H9 (cell line): ENCODE measurements around the gene IFI27. TPM values are rescaled to one million over a fixed set of nuclear protein-coding genes. Genes with fewer than 3 reads are reported as not detected.
"Not testable (repeated sequence)": the region's sequence is repeated elsewhere in the genome, so short reads cannot be mapped to it uniquely, and the experiment has no call there.

Experiments used
- DNase-seq: peaks from one replicate; pipeline ENCODE4 v3.0.0-alpha.2; 2017
- H2AFZ ChIP-seq: one replicate; pipeline ENCODE4 v1.6.1; 2013; ENCODE audit warnings: mild to moderate bottlenecking, low read length, control low read depth, moderate library complexity
- H2AK5ac ChIP-seq: 2 replicates; pipeline ENCODE4 v1.6.1; 2013; ENCODE audit warnings: low read length, control low read depth, mixed read lengths; ENCODE audit not compliant: insufficient read length
- H2BK120ac ChIP-seq: one replicate; pipeline ENCODE4 v1.6.1; 2013; ENCODE audit warnings: low read depth, mild to moderate bottlenecking, low read length, control low read depth, inconsistent platforms; ENCODE audit not compliant: poor library complexity, severe bottlenecking
- H2BK12ac ChIP-seq: 2 replicates; pipeline ENCODE4 v1.6.1; 2013; ENCODE audit warnings: low read length, control low read depth, mixed read lengths, low read depth; ENCODE audit not compliant: insufficient read length
- H2BK15ac ChIP-seq: 2 replicates; pipeline ENCODE4 v1.6.1; 2013; ENCODE audit warnings: low read depth, low read length, control low read depth
- H2BK20ac ChIP-seq: one replicate; pipeline ENCODE4 v1.6.1; 2013; ENCODE audit warnings: low read depth, mild to moderate bottlenecking, low read length, control low read depth, inconsistent platforms; ENCODE audit not compliant: poor library complexity, severe bottlenecking
- H2BK5ac ChIP-seq: 2 replicates; pipeline ENCODE4 v1.6.1; 2013; ENCODE audit warnings: low read length, control low read depth, mixed read lengths; ENCODE audit not compliant: insufficient read length
- H3K14ac ChIP-seq: 2 replicates; pipeline ENCODE4 v1.6.1; 2013; ENCODE audit warnings: low read length, control low read depth; ENCODE audit not compliant: insufficient read depth
- H3K18ac ChIP-seq: 2 replicates; pipeline ENCODE4 v1.6.1; 2013; ENCODE audit warnings: low read depth, mild to moderate bottlenecking, mixed read lengths, low read length, control low read depth; ENCODE audit not compliant: insufficient read length
- H3K23ac ChIP-seq: 2 replicates; pipeline ENCODE4 v1.6.1; 2013; ENCODE audit warnings: low read length, control low read depth, mixed read lengths, low read depth; ENCODE audit not compliant: insufficient read length
- H3K23me2 ChIP-seq: 2 replicates; pipeline ENCODE4 v1.6.1; 2013; ENCODE audit warnings: low read depth, mild to moderate bottlenecking, mixed read lengths, low read length, control low read depth; ENCODE audit not compliant: insufficient read length, poor library complexity, severe bottlenecking
- H3K27ac ChIP-seq: 2 replicates; pipeline ENCODE4 v1.5.1; 2013; ENCODE audit warnings: low read length, control low read depth, mixed read lengths, low read depth; ENCODE audit not compliant: insufficient read length
- H3K27me3 ChIP-seq: 2 replicates; pipeline ENCODE4 v1.6.1; 2013; ENCODE audit warnings: low read length, control low read depth, inconsistent platforms; ENCODE audit not compliant: insufficient read depth
- H3K4ac ChIP-seq: 2 replicates; pipeline ENCODE4 v1.6.1; 2013; ENCODE audit warnings: low read depth, mild to moderate bottlenecking, control low read depth, inconsistent platforms, low read length, moderate library complexity
- H3K4me1 ChIP-seq: 2 replicates; pipeline ENCODE4 v1.6.1; 2013; ENCODE audit warnings: low read length, control low read depth, inconsistent platforms; ENCODE audit not compliant: insufficient read depth
- H3K4me2 ChIP-seq: 2 replicates; pipeline ENCODE4 v1.6.1; 2013; ENCODE audit warnings: low read length, control low read depth, mixed read lengths; ENCODE audit not compliant: insufficient read length, insufficient read depth
- H3K56ac ChIP-seq: 2 replicates; pipeline ENCODE4 v1.6.1; 2013; ENCODE audit warnings: low read depth, mild to moderate bottlenecking, mixed read lengths, low read length, control low read depth; ENCODE audit not compliant: insufficient read length
- H3K79me1 ChIP-seq: 2 replicates; pipeline ENCODE4 v1.6.1; 2013; ENCODE audit warnings: low read depth, mild to moderate bottlenecking, moderate library complexity, low read length, control low read depth, inconsistent platforms; ENCODE audit not compliant: insufficient read depth, poor library complexity, severe bottlenecking
- H3K79me2 ChIP-seq: 2 replicates; pipeline ENCODE4 v1.6.1; 2013; ENCODE audit warnings: low read length, control low read depth, inconsistent platforms; ENCODE audit not compliant: insufficient read depth
- H3K9ac ChIP-seq: 2 replicates; pipeline ENCODE4 v1.6.1; 2013; ENCODE audit warnings: low read length, control low read depth, mixed read lengths; ENCODE audit not compliant: insufficient read length; ENCODE audit errors: extremely low read depth
- H3K9me3 ChIP-seq: one replicate; pipeline ENCODE4 v1.6.1; 2013; ENCODE audit warnings: low read depth, low read length, inconsistent platforms; ENCODE audit not compliant: control insufficient read depth
- H3T11ph ChIP-seq: one replicate; pipeline ENCODE4 v1.6.1; 2013; ENCODE audit warnings: mild to moderate bottlenecking, low read length, control low read depth, inconsistent platforms
- H4K20me1 ChIP-seq: one replicate; pipeline ENCODE4 v1.6.1; 2013; ENCODE audit not compliant: control insufficient read depth, insufficient read length, insufficient read depth
- H4K5ac ChIP-seq: 2 replicates; pipeline ENCODE4 v1.6.1; 2013; ENCODE audit warnings: low read depth, mild to moderate bottlenecking, mixed read lengths, low read length, control low read depth; ENCODE audit not compliant: insufficient read length
- H4K8ac ChIP-seq: replicated peaks from 2 replicates; pipeline ENCODE4 v1.6.1; 2013; ENCODE audit warnings: low read length, control low read depth, mixed read lengths, low read depth; ENCODE audit not compliant: insufficient read length
- H4K91ac ChIP-seq: 2 replicates; pipeline ENCODE4 v1.6.1; 2013; ENCODE audit warnings: low read depth, mild to moderate bottlenecking, moderate library complexity, mixed read lengths, low read length, control low read depth; ENCODE audit not compliant: insufficient read length
- H3K27ac Mint-ChIP-seq, 3 experiments: 2 replicates in 2 of 3; 3 replicates in 1 of 3; pipeline ENCODE4 v1.8.0; 2020 to 2021; ENCODE audit warnings: mixed read lengths in 3 of 3, mild to moderate bottlenecking in 1 of 3, moderate library complexity in 1 of 3
- H3K27me3 Mint-ChIP-seq: 2 replicates; pipeline ENCODE4 v1.8.0; 2021; ENCODE audit warnings: low read depth, mild to moderate bottlenecking, moderate library complexity, mixed read lengths
- H3K36me3 Mint-ChIP-seq, 3 experiments: 2 replicates in 2 of 3; 3 replicates in 1 of 3; pipeline ENCODE4 v1.8.0; 2020 to 2021; ENCODE audit warnings: low read depth in 3 of 3, mixed read lengths in 3 of 3; ENCODE audit not compliant: insufficient read depth in 1 of 3
- H3K4me1 Mint-ChIP-seq, 2 experiments: 2 replicates each; pipeline ENCODE4 v1.8.0; 2020; ENCODE audit warnings: mixed read lengths in 2 of 2
- H3K4me3 Mint-ChIP-seq, 2 experiments: 2 replicates in 1 of 2; 3 replicates in 1 of 2; pipeline ENCODE4 v1.8.0; 2020 to 2021; ENCODE audit warnings: mild to moderate bottlenecking in 2 of 2, mixed read lengths in 2 of 2, moderate library complexity in 1 of 2
- H3K9me3 Mint-ChIP-seq, 2 experiments: 2 replicates in 1 of 2; 3 replicates in 1 of 2; pipeline ENCODE4 v1.8.0; 2020; ENCODE audit warnings: mild to moderate bottlenecking in 2 of 2, mixed read lengths in 2 of 2, moderate library complexity in 1 of 2
- CTCF ChIP-seq: fragments of 200-600 bp; sonication (generic); conservative IDR thresholded peaks from 3 replicates; pipeline ENCODE4 v1.8.0; 2021; ENCODE audit warnings: antibody characterized with exemption, mild to moderate bottlenecking
- WGBS: extraction: QIAGEN DNeasy Blood & Tissue Kit; methylation state at CpG from one replicate; pipeline ENCODE4 v1.1.7; 2013; ENCODE audit warnings: missing lambda C conversion rate, low lambda C conversion rate, mixed read lengths; ENCODE audit not compliant: insufficient read length; ENCODE audit errors: extremely low coverage; 5-methylcytosine and 5-hydroxymethylcytosine counted together
- total RNA-seq: library from RNA; stranded (reverse); gene quantifications from 2 replicates; pipeline ENCODE4 v1.2.1, GENCODE V29; 2021

The IFI27 gene
- total RNA-seq, 1 experiment from 2014 or later = 1.7 TPM

GRCh38 chr14:94066089-94066676, 44.4 kb upstream of the IFI27 start:
- Histone ChIP-seq H3K27me3 (no peaks in the 10 kb centered on the region), H3K79me1 (peaks cover 10% of the 10 kb centered on the region), H4K91ac (no peak overlapping the region), H3K9ac (no peak overlapping the region), H3K4ac (no peak overlapping the region), H3K79me2 (peaks cover 8% of the 10 kb centered on the region; the same call in 1 of the 2 replicates), H4K5ac (no peak overlapping the region), H4K8ac (no peak overlapping the region), H2AK5ac (no peak overlapping the region), H3K18ac (no peak overlapping the region), H2BK5ac (no peak overlapping the region), H3K4me2 (no peak overlapping the region), H2BK12ac (no peak overlapping the region), H3K4me1 (peaks cover 5% of the 10 kb centered on the region; the same call in 1 of the 2 replicates), H3K23me2 (no peaks in the 10 kb centered on the region), H3K56ac (no peak overlapping the region), H2AFZ (no peak overlapping the region), H3T11ph (no peak overlapping the region), H3K27ac (no peak overlapping the region), H2BK120ac (no peak overlapping the region), H4K20me1 (no peaks in the 10 kb centered on the region), H3K14ac (no peak overlapping the region), H2BK15ac (no peak overlapping the region), H3K9me3 (no peaks in the 10 kb centered on the region), H2BK20ac (no peak overlapping the region), H3K23ac (no peak overlapping the region)
- Mint-ChIP-seq H3K9me3 (peaks cover 25 to 38% of the 10 kb centered on the region in 2 experiments), H3K27me3 (no peaks in the 10 kb centered on the region), H3K4me3 (no peak overlapping the region), H3K36me3 (peaks cover 40 to 54% (median 43%) of the 10 kb centered on the region in 3 experiments), H3K27ac (peak overlapping the region; percentile 26 to 87 (median 65); a peak in 6 of 7 replicates), H3K4me1 (peaks cover 45 to 46% of the 10 kb centered on the region in 2 experiments)
- TF ChIP-seq CTCF = peak; percentile 28; the same call in 2 of the 3 replicates
- no peak for DNase-seq
- no CpG with 5 or more reads among the region's 8 CpGs for WGBS

GRCh38 chr14:94072076-94072475, 38.5 kb upstream of the IFI27 start:
- H2BK12ac ChIP-seq, H2BK5ac ChIP-seq, H3K27me3 Mint-ChIP-seq, H2AK5ac ChIP-seq, H4K5ac ChIP-seq, H4K20me1 ChIP-seq, H3K79me1 ChIP-seq, H3K4me1 ChIP-seq, H3K9ac ChIP-seq, H3K56ac ChIP-seq, H4K8ac ChIP-seq, H3K18ac ChIP-seq, H3K9me3 ChIP-seq, H3K23me2 ChIP-seq, DNase-seq, H2BK120ac ChIP-seq, H3T11ph ChIP-seq, H3K27ac ChIP-seq, H3K4me3 Mint-ChIP-seq, H3K27ac Mint-ChIP-seq, H2BK20ac ChIP-seq, H4K91ac ChIP-seq, H3K4ac ChIP-seq, H2BK15ac ChIP-seq, H3K14ac ChIP-seq, H2AFZ ChIP-seq, H3K4me2 ChIP-seq, H3K27me3 ChIP-seq, H3K23ac ChIP-seq: not testable (repeated sequence)
- peaks cover 7 to 12% of the 10 kb centered on the region in 2 experiments for H3K4me1 Mint-ChIP-seq
- H3K79me2 ChIP-seq = peaks cover 15% of the 10 kb centered on the region; the same call in 1 of the 2 replicates
- peaks cover 50 to 61% of the 10 kb centered on the region in 2 experiments for H3K9me3 Mint-ChIP-seq
- WGBS = no CpG with 5 or more reads among the region's 3 CpGs
- H3K36me3 Mint-ChIP-seq = peaks cover 60 to 72% (median 63%) of the 10 kb centered on the region in 3 experiments
